Neural cell (in vitro differentiated cells): ENCODE data around the gene RAB17. TPM values are rescaled to one million over a fixed set of nuclear protein-coding genes. Genes with fewer than 3 reads are reported as not detected.
A peak's percentile ranks its signal among the peaks of the same experiment; 100 is the strongest.

Source experiments
- H2AFZ ChIP-seq: fragments of 200-600, 300-800 bp; sonication (generic), shearing (Covaris generic); 2 replicates; pipeline ENCODE4 v1.6.0; 2014; ENCODE audit warnings: low read depth, mild to moderate bottlenecking, antibody characterized with exemption, low read length, moderate library complexity
- H3F3A ChIP-seq: fragments of 200-600 bp; shearing (Covaris generic); 2 replicates; pipeline ENCODE4 v1.6.1; 2016; ENCODE audit warnings: mild to moderate bottlenecking, moderate library complexity, mixed read lengths, antibody characterized with exemption, low read length; ENCODE audit not compliant: insufficient read depth, poor library complexity, severe bottlenecking
- H3K27ac ChIP-seq: fragments of 200-600, 300-800 bp; sonication (generic), shearing (Covaris generic); 2 replicates; pipeline ENCODE4 v1.5.1; 2014; ENCODE audit warnings: mild to moderate bottlenecking, low read length, moderate library complexity
- H3K27me3 ChIP-seq: fragments of 300-800, 200-600 bp; sonication (generic), shearing (Covaris generic); 2 replicates; pipeline ENCODE4 v1.6.0; 2014; ENCODE audit warnings: mild to moderate bottlenecking, low read depth, low read length, moderate library complexity; ENCODE audit not compliant: insufficient read depth
- H3K36me3 ChIP-seq: fragments of 300-800, 200-600 bp; sonication (generic), shearing (Covaris generic); 2 replicates; pipeline ENCODE4 v1.5.1; 2014; ENCODE audit warnings: mild to moderate bottlenecking, antibody characterized with exemption, low read length, moderate library complexity; ENCODE audit not compliant: insufficient read depth
- H3K4me2 ChIP-seq: fragments of 300-800, 200-600 bp; sonication (generic), shearing (Covaris generic); 2 replicates; pipeline ENCODE4 v1.6.0; 2014; ENCODE audit warnings: mild to moderate bottlenecking, low read length
- H3K4me3 ChIP-seq: fragments of 300-800, 200-600 bp; sonication (generic), shearing (Covaris generic); 2 replicates; pipeline ENCODE4 v1.5.1; 2014; ENCODE audit warnings: mild to moderate bottlenecking, low read length, moderate library complexity
- H3K79me2 ChIP-seq: fragments of 200-600 bp; shearing (Covaris generic); replicated peaks from 2 replicates; pipeline ENCODE4 v1.6.0; 2014; ENCODE audit warnings: mild to moderate bottlenecking, low read length, moderate library complexity; ENCODE audit not compliant: insufficient read depth
- H3K9ac ChIP-seq: fragments of 300-800, 200-600 bp; sonication (generic), shearing (Covaris generic); 2 replicates; pipeline ENCODE4 v1.6.1; 2016; ENCODE audit warnings: mild to moderate bottlenecking, low read length, mixed read lengths
- H3K9me2 ChIP-seq: fragments of 200-600 bp; shearing (Covaris generic); 2 replicates; pipeline ENCODE4 v1.6.1; 2016; ENCODE audit warnings: mild to moderate bottlenecking, low read length, mixed read lengths; ENCODE audit not compliant: insufficient read depth
- H3K9me3 ChIP-seq: fragments of 200-600, 300-800 bp; sonication (generic), shearing (Covaris generic); 2 replicates; pipeline ENCODE4 v1.6.1; 2016; ENCODE audit warnings: mild to moderate bottlenecking, mixed run types, low read length, moderate library complexity, mixed read lengths
- H4K20me1 ChIP-seq: fragments of 200-600 bp; shearing (Covaris generic); 2 replicates; pipeline ENCODE4 v1.6.1; 2016; ENCODE audit warnings: mild to moderate bottlenecking, mixed run types; ENCODE audit not compliant: insufficient read depth
- EP300 ChIP-seq: fragments of 450-650 bp; conservative IDR thresholded peaks from 2 replicates; pipeline ENCODE4 v1.6.1; 2014; ENCODE audit warnings: antibody characterized with exemption, mild to moderate bottlenecking, moderate library complexity; ENCODE audit not compliant: poor library complexity, severe bottlenecking
- EZH2 ChIP-seq: fragments of 200-600, 300-800 bp; shearing (Covaris generic), sonication (generic); IDR thresholded peaks from 2 replicates; pipeline ENCODE4 v1.6.1; 2014; ENCODE audit warnings: antibody characterized with exemption, low read length, borderline replicate concordance, mild to moderate bottlenecking; ENCODE audit not compliant: insufficient read depth, poor library complexity, severe bottlenecking
- MXI1 ChIP-seq: fragments of 450-650 bp; conservative IDR thresholded peaks from 2 replicates; pipeline ENCODE4 v1.6.1; 2014; ENCODE audit warnings: antibody characterized with exemption, mild to moderate bottlenecking; ENCODE audit not compliant: poor library complexity, severe bottlenecking
- POLR2AphosphoS5 ChIP-seq: IDR thresholded peaks from 2 replicates; pipeline ENCODE4 v1.6.1; 2012
- RAD21 ChIP-seq: fragments of 450-650 bp; conservative IDR thresholded peaks from 2 replicates; pipeline ENCODE4 v1.6.1; 2014; ENCODE audit warnings: antibody characterized with exemption, mild to moderate bottlenecking, moderate library complexity
- SMC3 ChIP-seq: fragments of 450-650 bp; conservative IDR thresholded peaks from 2 replicates; pipeline ENCODE4 v1.6.1; 2014; ENCODE audit warnings: antibody characterized with exemption, mild to moderate bottlenecking, moderate library complexity; ENCODE audit not compliant: poor library complexity
- TAF1 ChIP-seq: IDR thresholded peaks from 2 replicates; pipeline ENCODE4 v1.6.1; 2012; ENCODE audit warnings: low read depth
- polyA plus RNA-seq: library from polyadenylated mRNA; depleted of rRNA; stranded (reverse); fragments of >200 nt; gene quantifications from 2 replicates; pipeline ENCODE4 v1.2.3, GENCODE V29; 2014
- TF ChIP-seq, protein P1 (sequence below): fragments of 450-650 bp; IDR thresholded peaks from 2 replicates; pipeline ENCODE4 v1.5.1; 2014; ENCODE audit warnings: antibody characterized with exemption, mild to moderate bottlenecking, moderate library complexity; ENCODE audit not compliant: poor library complexity, severe bottlenecking
- TF ChIP-seq, protein P2 (sequence below): IDR thresholded peaks from 2 replicates; pipeline ENCODE4 v1.6.1; 2012; ENCODE audit warnings: borderline replicate concordance

RAB17 gene
- polyA plus RNA-seq, 1 donor from 2014 or later, result not detected

DNA sequence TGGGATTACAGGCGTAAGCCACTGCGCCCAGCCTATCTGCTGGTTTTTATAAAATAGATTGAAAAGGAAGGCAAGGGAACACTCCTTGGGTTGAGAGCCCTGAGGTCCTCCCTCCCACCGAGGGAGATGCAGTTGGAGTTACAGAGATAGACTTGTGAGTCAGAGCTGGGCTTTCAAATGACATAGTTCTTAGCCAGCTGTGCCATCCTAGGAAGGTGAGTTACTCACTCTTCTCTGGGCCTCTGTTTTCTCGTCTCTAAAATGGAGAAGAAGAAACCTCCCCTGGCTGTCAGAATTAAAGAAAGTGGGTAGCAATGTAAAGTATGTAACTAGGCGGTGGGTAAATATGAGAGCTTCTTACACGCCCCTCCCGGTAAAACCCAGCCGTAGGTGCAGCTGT lies 39.2 kb upstream of the RAB17 start:
- Histone ChIP-seq H3K27ac (no peak overlapping the region), H3K9ac (no peak overlapping the region), H3K9me3 (peaks cover 2% of the 10 kb centered on the region), H3K79me2 (peaks cover 37% of the 10 kb centered on the region), H3F3A (no peaks in the 10 kb centered on the region), H3K4me3 (no peak overlapping the region), H2AFZ (no peak overlapping the region), H3K27me3 (peaks cover 4% of the 10 kb centered on the region), H3K9me2 (no peaks in the 10 kb centered on the region), H3K4me2 (no peak overlapping the region), H4K20me1 (no peaks in the 10 kb centered on the region), H3K36me3 (peaks cover 8% of the 10 kb centered on the region)
- no peak for TF ChIP-seq POLR2AphosphoS5
- TF ChIP-seq TAF1, result no peak
- TF ChIP-seq, protein P1, sequence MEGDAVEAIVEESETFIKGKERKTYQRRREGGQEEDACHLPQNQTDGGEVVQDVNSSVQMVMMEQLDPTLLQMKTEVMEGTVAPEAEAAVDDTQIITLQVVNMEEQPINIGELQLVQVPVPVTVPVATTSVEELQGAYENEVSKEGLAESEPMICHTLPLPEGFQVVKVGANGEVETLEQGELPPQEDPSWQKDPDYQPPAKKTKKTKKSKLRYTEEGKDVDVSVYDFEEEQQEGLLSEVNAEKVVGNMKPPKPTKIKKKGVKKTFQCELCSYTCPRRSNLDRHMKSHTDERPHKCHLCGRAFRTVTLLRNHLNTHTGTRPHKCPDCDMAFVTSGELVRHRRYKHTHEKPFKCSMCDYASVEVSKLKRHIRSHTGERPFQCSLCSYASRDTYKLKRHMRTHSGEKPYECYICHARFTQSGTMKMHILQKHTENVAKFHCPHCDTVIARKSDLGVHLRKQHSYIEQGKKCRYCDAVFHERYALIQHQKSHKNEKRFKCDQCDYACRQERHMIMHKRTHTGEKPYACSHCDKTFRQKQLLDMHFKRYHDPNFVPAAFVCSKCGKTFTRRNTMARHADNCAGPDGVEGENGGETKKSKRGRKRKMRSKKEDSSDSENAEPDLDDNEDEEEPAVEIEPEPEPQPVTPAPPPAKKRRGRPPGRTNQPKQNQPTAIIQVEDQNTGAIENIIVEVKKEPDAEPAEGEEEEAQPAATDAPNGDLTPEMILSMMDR, result no peak
- TF ChIP-seq, protein P2, sequence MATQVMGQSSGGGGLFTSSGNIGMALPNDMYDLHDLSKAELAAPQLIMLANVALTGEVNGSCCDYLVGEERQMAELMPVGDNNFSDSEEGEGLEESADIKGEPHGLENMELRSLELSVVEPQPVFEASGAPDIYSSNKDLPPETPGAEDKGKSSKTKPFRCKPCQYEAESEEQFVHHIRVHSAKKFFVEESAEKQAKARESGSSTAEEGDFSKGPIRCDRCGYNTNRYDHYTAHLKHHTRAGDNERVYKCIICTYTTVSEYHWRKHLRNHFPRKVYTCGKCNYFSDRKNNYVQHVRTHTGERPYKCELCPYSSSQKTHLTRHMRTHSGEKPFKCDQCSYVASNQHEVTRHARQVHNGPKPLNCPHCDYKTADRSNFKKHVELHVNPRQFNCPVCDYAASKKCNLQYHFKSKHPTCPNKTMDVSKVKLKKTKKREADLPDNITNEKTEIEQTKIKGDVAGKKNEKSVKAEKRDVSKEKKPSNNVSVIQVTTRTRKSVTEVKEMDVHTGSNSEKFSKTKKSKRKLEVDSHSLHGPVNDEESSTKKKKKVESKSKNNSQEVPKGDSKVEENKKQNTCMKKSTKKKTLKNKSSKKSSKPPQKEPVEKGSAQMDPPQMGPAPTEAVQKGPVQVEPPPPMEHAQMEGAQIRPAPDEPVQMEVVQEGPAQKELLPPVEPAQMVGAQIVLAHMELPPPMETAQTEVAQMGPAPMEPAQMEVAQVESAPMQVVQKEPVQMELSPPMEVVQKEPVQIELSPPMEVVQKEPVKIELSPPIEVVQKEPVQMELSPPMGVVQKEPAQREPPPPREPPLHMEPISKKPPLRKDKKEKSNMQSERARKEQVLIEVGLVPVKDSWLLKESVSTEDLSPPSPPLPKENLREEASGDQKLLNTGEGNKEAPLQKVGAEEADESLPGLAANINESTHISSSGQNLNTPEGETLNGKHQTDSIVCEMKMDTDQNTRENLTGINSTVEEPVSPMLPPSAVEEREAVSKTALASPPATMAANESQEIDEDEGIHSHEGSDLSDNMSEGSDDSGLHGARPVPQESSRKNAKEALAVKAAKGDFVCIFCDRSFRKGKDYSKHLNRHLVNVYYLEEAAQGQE, result no peak
- TF ChIP-seq MXI1, result no peak
- TF ChIP-seq EZH2, result no peak
- no peak for TF ChIP-seq EP300
- TF ChIP-seq RAD21, result no peak
- no peak for TF ChIP-seq SMC3

DNA sequence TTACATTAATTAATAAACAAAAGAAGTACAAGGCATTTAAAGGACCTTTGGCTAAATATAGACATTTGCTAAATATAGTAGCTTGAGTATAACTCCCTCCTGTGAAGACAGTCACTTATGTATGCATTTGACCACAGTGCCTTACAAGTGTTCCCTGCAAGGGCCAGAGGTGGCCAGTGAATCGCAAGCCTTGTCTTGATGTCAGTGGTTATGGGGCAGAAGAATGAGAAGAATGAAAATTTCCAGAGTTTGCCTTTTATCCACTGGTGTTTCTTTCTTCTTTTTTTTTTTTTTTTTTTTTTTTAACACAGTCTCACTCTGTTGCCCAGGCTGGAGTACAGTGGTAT lies 38.6 kb upstream of the RAB17 start:
- Histone ChIP-seq H3K4me2 (peak overlapping the region; percentile 89), H3K36me3 (peaks cover 8% of the 10 kb centered on the region), H3F3A (no peaks in the 10 kb centered on the region), H3K9me3 (no peaks in the 10 kb centered on the region), H3K9ac (no peak overlapping the region), H3K27ac (no peak overlapping the region), H3K4me3 (peak overlapping the region; percentile 72), H3K27me3 (peaks cover 4% of the 10 kb centered on the region), H3K9me2 (no peaks in the 10 kb centered on the region), H3K79me2 (peaks cover 31% of the 10 kb centered on the region), H2AFZ (no peak overlapping the region), H4K20me1 (no peaks in the 10 kb centered on the region)
- TF ChIP-seq EP300 (no peak), MXI1 (no peak), EZH2 (no peak), SMC3 (no peak)
- TF ChIP-seq, protein P2, result no peak
